Measurements from ENCODE around the gene NEK10. TPM values are rescaled to one million over a fixed set of nuclear protein-coding genes. Genes with fewer than 3 reads are reported as not detected.

The NEK10 gene
- total and polyA plus RNA-seq, 2 of the 4 experiments (the other 2 are of a cell fraction) = 2.2 to 6.6 TPM

- H3K9ac ChIP-seq (ENCODE audit: low read depth, low read length) = no peak overlapping the region
- no peak overlapping the region for H2BK20ac ChIP-seq (ENCODE audit: low read depth, low read length)
- no peak overlapping the region for H4K5ac ChIP-seq (ENCODE audit: low read depth, low read length)
- H4K8ac ChIP-seq (ENCODE audit: low read depth in 2 of 2, low read length in 2 of 2) = no peak overlapping the region
- no peak overlapping the region for H2BK15ac ChIP-seq (ENCODE audit: low read depth, low read length)
- H3K9me1 ChIP-seq (ENCODE audit: insufficient read depth, low read length) = no peaks in the 10 kb centered on the region
- H4K20me1 ChIP-seq (ENCODE audit: insufficient read depth, low read length) = no peaks in the 10 kb centered on the region
- no peak for DNase-seq
- H2BK120ac ChIP-seq (ENCODE audit: low read depth, low read length) = no peak overlapping the region
- no peak overlapping the region for H2AK9ac ChIP-seq (replicated peaks; ENCODE audit: low read depth, low read length, poor library complexity)
- no peak overlapping the region for H3K56ac ChIP-seq (ENCODE audit: extremely low read depth, insufficient read depth, low read length)
- no TSS peak for BruUV-seq (replicated peaks)
- CTCF ChIA-PET = no interaction called here
- no peak for TF ChIP-seq CEBPB (IDR thresholded peaks at IDR 0.05; ENCODE audit: low read depth, low read length)
- no peak for TF ChIP-seq MAFK (IDR thresholded peaks at IDR 0.05; ENCODE audit: low read depth, low read length)
- no peak for TF ChIP-seq FOS (IDR thresholded peaks at IDR 0.05; ENCODE audit: low read depth, low read length)
- TF ChIP-seq POLR2A (IDR thresholded peaks at IDR 0.05; ENCODE audit: low read depth, low read length) = no peak
- TF ChIP-seq RFX5 (IDR thresholded peaks at IDR 0.05; ENCODE audit: low read depth, low read length) = no peak
- TF ChIP-seq NFE2L2 (IDR thresholded peaks at IDR 0.05; ENCODE audit: low read depth, low read length) = no peak
- TF ChIP-seq CHD1 (IDR thresholded peaks at IDR 0.05; ENCODE audit: low read depth, low read length) = no peak
- no peak for TF ChIP-seq RAD21 (IDR thresholded peaks at IDR 0.05; ENCODE audit: low read length)
- TF ChIP-seq SMC3 (IDR thresholded peaks at IDR 0.05; ENCODE audit: low read depth, low read length) = no peak
- TF ChIP-seq RCOR1 (IDR thresholded peaks at IDR 0.05; ENCODE audit: insufficient replicate concordance, low read length) = no peak
- no peak for TF ChIP-seq ELK1 (IDR thresholded peaks at IDR 0.05; ENCODE audit: borderline replicate concordance, low read depth, low read length)
- TF ChIP-seq USF2 (IDR thresholded peaks at IDR 0.05; ENCODE audit: low read depth, low read length) = no peak
- no peak for TF ChIP-seq CTCF (conservative IDR thresholded peaks at IDR 0.05; ENCODE audit: low read depth, low read length)
- TF ChIP-seq MXI1 (IDR thresholded peaks at IDR 0.05; ENCODE audit: borderline replicate concordance, low read depth, low read length) = no peak
- no peak for TF ChIP-seq MAZ (IDR thresholded peaks at IDR 0.05; ENCODE audit: borderline replicate concordance, low read depth, low read length)
- no peak for TF ChIP-seq BHLHE40 (IDR thresholded peaks at IDR 0.05; ENCODE audit: low read depth, low read length)
- intact Hi-C loops (cut with micrococcal nuclease) = no loop called here
- dilution Hi-C loops (cut with HindIII; ENCODE audit: low sequenced_read_pairs, unreplicated experiment) = no loop called here
- no peaks in the 10 kb centered on the region for H3K4me1 ChIP-seq (ENCODE audit: control insufficient read depth, insufficient read depth, low read length)
- no peak overlapping the region for H3K4ac ChIP-seq (ENCODE audit: low read depth, low read length)
- H4K91ac ChIP-seq (ENCODE audit: insufficient read depth, low read depth, low read length) = no peak overlapping the region
- H3K23ac ChIP-seq (ENCODE audit: low read depth, low read length) = no peak overlapping the region
- H2AFZ ChIP-seq (replicated peaks; ENCODE audit: low read length, poor library complexity) = no peak overlapping the region
- no peak overlapping the region for H2AK5ac ChIP-seq (ENCODE audit: low read depth, low read length)
- ATAC-seq (ENCODE audit: low read depth) = no peak
- POLR2A ChIA-PET (ENCODE audit: unreplicated experiment) = no interaction called here
- no peaks in the 10 kb centered on the region for H3K27me3 ChIP-seq (ENCODE audit: control insufficient read depth, insufficient read depth, low read length)
- H3K9me3 ChIP-seq (ENCODE audit: control insufficient read depth, insufficient read depth, low read length) = 0 out of 2 replicates have a peak, but pooled peaks cover 3% of the 10 kb centered on the region
- no peak overlapping the region for H3K4me3 ChIP-seq (ENCODE audit: insufficient read depth, low read depth, low read length)
- H3K18ac ChIP-seq (ENCODE audit: low read depth, low read length) = no peak overlapping the region
- H2BK5ac ChIP-seq (ENCODE audit: low read depth, low read length, poor library complexity, severe bottlenecking) = no peak overlapping the region
- no peak overlapping the region for H3K14ac ChIP-seq (replicated peaks; ENCODE audit: low read depth, low read length)
- no peaks in the 10 kb centered on the region for H3K36me3 ChIP-seq (ENCODE audit: control insufficient read depth, insufficient read depth, low read length)
- in situ Hi-C loops (cut with MboI; ENCODE audit: low sequenced_read_pairs) = no loop called here
- H3K79me1 ChIP-seq (ENCODE audit: low read depth in 1 of 2, low read length in 2 of 2) = no peaks in the 10 kb centered on the region
- H3K27ac ChIP-seq (ENCODE audit: insufficient read depth, low read length) = no peak overlapping the region
- H3K4me2 ChIP-seq (ENCODE audit: low read depth, low read length) = no peak overlapping the region
These were observed 129.2 kb downstream of the NEK10 start for GRCh38 chr3:27239951-27240350.
